Natural killer cell (primary cell): ENCODE results near the gene DRC7. TPM values are rescaled to one million over a fixed set of nuclear protein-coding genes. Genes with fewer than 3 reads are reported as not detected.
A peak's percentile ranks its signal among the peaks of the same experiment; 100 is the strongest.

Source experiments
- ATAC-seq, 3 donors: fragments of 150-1000 bp in 2 of 3; fragments of 200-7000 bp in 1 of 3; cut with Tn5 transposase; 1 replicate in 1 of 3; 2 replicates in 2 of 3; pipeline ENCODE4 v1.10.0; 2021; ENCODE audit warnings: mild to moderate bottlenecking in 2 of 3, moderate library complexity in 2 of 3
- DNase-seq, 2 donors: peaks; one replicate each; pipeline versions ENCODE4 v3.0.0 to v3.0.0-alpha.2; 2013 to 2021; ENCODE audit warnings: mixed read lengths in 1 of 2
- H3K27ac ChIP-seq: one replicate; pipeline ENCODE4 v1.5.1; 2013; ENCODE audit warnings: mild to moderate bottlenecking, low read length
- H3K27me3 ChIP-seq: one replicate; pipeline ENCODE4 v1.6.1; 2013; ENCODE audit warnings: low read length; ENCODE audit not compliant: control insufficient read depth, insufficient read depth
- H3K36me3 ChIP-seq: one replicate; pipeline ENCODE4 v1.6.1; 2013; ENCODE audit warnings: low read length; ENCODE audit not compliant: control insufficient read depth, insufficient read depth
- H3K4me1 ChIP-seq: one replicate; pipeline ENCODE4 v1.6.1; 2013; ENCODE audit warnings: low read length; ENCODE audit not compliant: control insufficient read depth, insufficient read depth
- H3K4me3 ChIP-seq: one replicate; pipeline ENCODE4 v1.5.1; 2013; ENCODE audit warnings: low read length
- H3K9me3 ChIP-seq: one replicate; pipeline ENCODE4 v1.6.1; 2013; ENCODE audit warnings: low read length; ENCODE audit not compliant: control insufficient read depth, insufficient read depth
- H3K27ac Mint-ChIP-seq, 2 donors: one replicate each; pipeline ENCODE4 v1.8.0; 2022; ENCODE audit warnings: mild to moderate bottlenecking in 2 of 2, mixed read lengths in 2 of 2, moderate library complexity in 1 of 2
- H3K27me3 Mint-ChIP-seq, 2 donors: one replicate each; pipeline ENCODE4 v1.8.0; 2022; ENCODE audit warnings: low read depth in 2 of 2, mixed read lengths in 2 of 2
- H3K36me3 Mint-ChIP-seq: one replicate; pipeline ENCODE4 v1.8.0; 2022; ENCODE audit warnings: mixed read lengths
- H3K4me1 Mint-ChIP-seq, 2 donors: one replicate each; pipeline ENCODE4 v1.8.0; 2022; ENCODE audit warnings: mixed read lengths in 2 of 2
- H3K4me3 Mint-ChIP-seq: one replicate; pipeline ENCODE4 v1.8.0; 2022; ENCODE audit warnings: mild to moderate bottlenecking, moderate library complexity, mixed read lengths
- H3K9me3 Mint-ChIP-seq, 2 donors: one replicate each; pipeline ENCODE4 v1.8.0; 2022; ENCODE audit warnings: mixed read lengths in 2 of 2
- WGBS: methylation state at CpG from one replicate; pipeline ENCODE4 v1.1.7; 2013; ENCODE audit warnings: missing lambda C conversion rate; ENCODE audit not compliant: insufficient coverage; 5-methylcytosine and 5-hydroxymethylcytosine counted together
- intact Hi-C: fragments of 100-400 bp; cut with micrococcal nuclease; formaldehyde crosslinking; loops from one replicate; pipeline ENCODE4 v1.14.2; 2022
- total RNA-seq, 4 donors: library from RNA; stranded (reverse); fragments of 120-200 nt in 1 of 4; gene quantifications; one replicate each; pipeline versions ENCODE4 v1.2.3 to v1.2.4, GENCODE V29; 2013 to 2022
- TF ChIP-seq, protein P1 (sequence below): fragments of 200-600 bp; IDR thresholded peaks from one replicate; pipeline ENCODE4 v1.8.0; 2022; ENCODE audit warnings: antibody characterized with exemption

DRC7 gene
- total RNA-seq, 3 donors from 2014 or later (not counting 1 experiment from before 2014, with no cell fraction given): 0.33 TPM; not detected in 2

DNA sequence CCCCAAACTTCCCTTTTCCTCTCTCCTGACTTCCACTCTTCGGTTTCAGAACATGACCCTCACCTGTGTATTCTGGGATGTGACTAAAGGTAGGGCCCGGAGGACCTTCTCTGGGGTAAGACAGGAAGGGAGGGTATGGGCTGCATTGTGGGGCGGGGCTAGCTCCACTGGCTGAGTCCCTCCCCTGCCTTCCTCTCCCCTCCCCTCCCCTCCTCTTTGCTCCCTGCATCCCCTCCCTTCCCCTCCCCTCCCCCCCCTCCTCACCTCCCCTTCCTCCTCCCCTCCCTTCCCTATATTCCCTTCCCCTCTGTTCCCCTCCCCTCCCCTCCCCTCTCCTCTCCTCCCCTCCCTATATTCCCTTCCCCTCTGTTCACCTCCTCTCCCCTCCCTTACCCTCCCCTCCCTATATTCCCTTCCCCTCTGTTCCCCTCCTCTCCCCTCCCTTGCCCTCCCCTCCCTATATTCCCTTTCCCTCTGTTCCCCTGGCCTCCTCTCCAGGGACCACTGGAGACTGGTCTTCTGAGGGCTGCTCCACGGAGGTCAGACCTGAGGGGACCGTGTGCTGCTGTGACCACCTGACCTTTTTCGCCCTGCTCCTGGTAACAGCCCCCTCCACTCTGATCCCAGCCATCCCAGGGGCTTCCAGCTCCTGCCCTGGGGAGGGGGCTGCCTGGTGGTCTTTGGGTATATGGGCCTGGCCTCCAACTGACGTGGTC is 14.7 kb upstream of the DRC7 start:
- Histone ChIP-seq H3K27me3 (no peaks in the 10 kb centered on the region), H3K9me3 (no peaks in the 10 kb centered on the region), H3K27ac (no peak overlapping the region), H3K4me1 (peaks cover 12% of the 10 kb centered on the region), H3K36me3 (peaks cover 2% of the 10 kb centered on the region), H3K4me3 (no peak overlapping the region)
- no peaks in the 10 kb centered on the region for H3K36me3 Mint-ChIP-seq
- no peaks in the 10 kb centered on the region for H3K27me3 Mint-ChIP-seq
- H3K4me3 Mint-ChIP-seq: no peak overlapping the region
- intact Hi-C loops: no loop called here
- no peak for DNase-seq
- 86% methylated on average over 4 of the region's 7 CpGs for WGBS
- ATAC-seq: no peak
- TF ChIP-seq, protein P1, sequence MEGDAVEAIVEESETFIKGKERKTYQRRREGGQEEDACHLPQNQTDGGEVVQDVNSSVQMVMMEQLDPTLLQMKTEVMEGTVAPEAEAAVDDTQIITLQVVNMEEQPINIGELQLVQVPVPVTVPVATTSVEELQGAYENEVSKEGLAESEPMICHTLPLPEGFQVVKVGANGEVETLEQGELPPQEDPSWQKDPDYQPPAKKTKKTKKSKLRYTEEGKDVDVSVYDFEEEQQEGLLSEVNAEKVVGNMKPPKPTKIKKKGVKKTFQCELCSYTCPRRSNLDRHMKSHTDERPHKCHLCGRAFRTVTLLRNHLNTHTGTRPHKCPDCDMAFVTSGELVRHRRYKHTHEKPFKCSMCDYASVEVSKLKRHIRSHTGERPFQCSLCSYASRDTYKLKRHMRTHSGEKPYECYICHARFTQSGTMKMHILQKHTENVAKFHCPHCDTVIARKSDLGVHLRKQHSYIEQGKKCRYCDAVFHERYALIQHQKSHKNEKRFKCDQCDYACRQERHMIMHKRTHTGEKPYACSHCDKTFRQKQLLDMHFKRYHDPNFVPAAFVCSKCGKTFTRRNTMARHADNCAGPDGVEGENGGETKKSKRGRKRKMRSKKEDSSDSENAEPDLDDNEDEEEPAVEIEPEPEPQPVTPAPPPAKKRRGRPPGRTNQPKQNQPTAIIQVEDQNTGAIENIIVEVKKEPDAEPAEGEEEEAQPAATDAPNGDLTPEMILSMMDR: no peak
- H3K4me1 Mint-ChIP-seq: peaks cover 0 to 11% of the 10 kb centered on the region in 2 donors
- H3K9me3 Mint-ChIP-seq: no peaks in the 10 kb centered on the region
- peak overlapping the region in 1 of 2 donors; percentile 22 for H3K27ac Mint-ChIP-seq

- Histone ChIP-seq H3K4me3 (no peak overlapping the region), H3K4me1 (peaks cover 10% of the 10 kb centered on the region), H3K36me3 (peaks cover 2% of the 10 kb centered on the region), H3K27me3 (no peaks in the 10 kb centered on the region), H3K9me3 (no peaks in the 10 kb centered on the region), H3K27ac (no peak overlapping the region)
- H3K9me3 Mint-ChIP-seq: no peaks in the 10 kb centered on the region
- TF ChIP-seq, protein P1: no peak
- intact Hi-C loops: no loop called here
- no peak overlapping the region for H3K4me3 Mint-ChIP-seq
- WGBS: 75% methylated on average over 5 of the region's 5 CpGs
- H3K27ac Mint-ChIP-seq: no peak overlapping the region
- no peaks in the 10 kb centered on the region for H3K36me3 Mint-ChIP-seq
- peaks cover 0 to 11% of the 10 kb centered on the region in 2 donors for H3K4me1 Mint-ChIP-seq
- DNase-seq: no peak
- H3K27me3 Mint-ChIP-seq: no peaks in the 10 kb centered on the region
- no peak for ATAC-seq
These were observed 13.7 kb upstream of the DRC7 start for GRCh38 chr16:57680842-57681375.

DNA sequence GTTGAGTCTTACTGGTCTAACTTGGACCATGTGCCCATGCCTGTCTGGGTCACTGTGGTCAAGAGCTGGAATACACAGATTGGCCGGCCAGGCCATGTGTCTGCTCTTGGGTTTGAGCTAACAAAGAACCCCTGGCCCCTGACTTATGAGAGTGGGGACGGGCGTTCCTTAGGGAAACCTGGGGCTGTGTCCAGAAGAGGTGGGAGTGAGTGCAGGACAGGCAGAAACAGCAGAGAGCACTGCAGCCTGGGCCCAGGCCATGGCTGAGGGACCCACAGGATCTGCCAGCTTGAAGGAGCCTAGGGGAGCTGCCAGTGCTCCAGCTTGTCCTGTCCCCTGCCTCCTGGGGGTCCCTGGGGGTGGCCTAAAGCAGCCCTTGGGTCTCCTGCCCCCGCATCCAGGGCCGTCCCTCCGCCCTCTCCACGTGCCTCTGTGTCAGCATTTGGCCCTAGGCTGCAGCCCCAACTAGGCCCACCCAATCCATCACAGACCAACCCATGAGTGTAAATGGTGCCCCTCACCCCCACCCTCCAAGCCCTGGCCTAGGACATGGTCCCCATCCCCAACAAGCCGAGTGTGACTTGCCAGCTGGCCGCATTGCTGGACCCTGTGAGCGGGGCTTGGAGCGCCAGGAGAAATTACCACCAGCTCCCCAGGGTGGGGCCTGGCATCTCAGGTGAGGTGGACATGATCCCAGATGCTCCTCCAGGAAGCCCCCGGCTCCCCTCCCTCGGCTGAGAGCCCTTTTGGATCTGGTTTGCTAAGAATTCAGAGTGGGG is 12.5 kb upstream of the DRC7 start:
- WGBS: 87% methylated on average over 13 of the region's 13 CpGs
- no peaks in the 10 kb centered on the region for H3K9me3 ChIP-seq
- intact Hi-C loops: no loop called here
- no peak overlapping the region for H3K4me3 ChIP-seq
- no peak overlapping the region for H3K27ac ChIP-seq
- DNase-seq (no peak), ATAC-seq (no peak)
- Mint-ChIP-seq H3K9me3 (no peaks in the 10 kb centered on the region), H3K27me3 (no peaks in the 10 kb centered on the region), H3K36me3 (no peaks in the 10 kb centered on the region), H3K27ac (no peak overlapping the region), H3K4me1 (peaks cover 0 to 11% of the 10 kb centered on the region in 2 donors), H3K4me3 (no peak overlapping the region)
- TF ChIP-seq, protein P1: no peak
- peaks cover 9% of the 10 kb centered on the region for H3K4me1 ChIP-seq
- no peaks in the 10 kb centered on the region for H3K27me3 ChIP-seq
- peaks cover 2% of the 10 kb centered on the region for H3K36me3 ChIP-seq
